ENCODE results near the gene JARID2.

Gene JARID2

DNA sequence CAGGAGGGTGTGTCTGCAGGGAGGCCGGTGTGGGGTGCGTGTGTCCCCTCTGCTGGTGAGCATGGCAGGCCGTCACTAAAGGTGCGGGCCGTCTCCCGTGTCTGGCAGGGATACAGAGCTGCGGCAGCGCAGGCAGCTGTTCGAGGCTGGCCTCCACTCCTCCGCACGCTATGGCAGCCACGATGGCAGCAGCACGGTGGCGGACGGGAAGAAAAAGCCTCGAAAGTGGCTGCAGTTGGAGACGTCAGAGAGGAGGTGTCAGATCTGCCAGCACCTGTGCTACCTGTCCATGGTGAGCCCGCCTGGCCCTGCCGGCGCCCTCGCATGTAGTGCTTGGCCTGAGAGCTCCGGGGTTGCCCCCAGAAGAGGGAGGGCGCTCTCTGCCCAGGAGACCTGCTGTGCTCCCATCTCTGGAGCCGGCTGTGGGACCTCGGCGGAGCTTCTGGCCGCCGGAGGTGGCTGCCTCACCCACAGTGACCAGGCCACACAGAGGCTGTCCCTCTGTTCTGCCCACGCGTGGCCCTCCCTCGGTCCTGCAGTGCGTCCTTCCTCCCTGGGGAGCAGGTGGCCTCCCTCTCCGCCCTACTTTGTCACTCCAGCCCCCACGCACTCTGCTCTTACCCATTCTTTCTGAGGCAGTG lies 267.4 kb downstream of the JARID2 start:
- no peak overlapping the region for H4K8ac ChIP-seq (ENCODE audit: low read length)
- H3K27ac ChIP-seq (ENCODE audit: low read length, poor library complexity, severe bottlenecking), result no peak overlapping the region
- no peak overlapping the region for H3K14ac ChIP-seq (ENCODE audit: low read length in 2 of 2)
- peak overlapping the region; percentile 40 for H4K91ac ChIP-seq (ENCODE audit: low read length)
- no peak overlapping the region for H3K4me3 ChIP-seq (ENCODE audit: insufficient read depth in 1 of 2, low read depth in 1 of 2, low read length in 2 of 2)
- H2BK15ac ChIP-seq (ENCODE audit: low read depth, poor library complexity, severe bottlenecking), result no peak overlapping the region
- H2BK120ac ChIP-seq (ENCODE audit: low read depth, low read length), result no peak overlapping the region
- no peaks in the 10 kb centered on the region for H3K27me3 ChIP-seq (ENCODE audit: control insufficient read depth in 1 of 2, insufficient read depth in 1 of 2, low read length in 2 of 2)
- no peak overlapping the region for H3K23ac ChIP-seq (ENCODE audit: low read length in 2 of 2)
- 94% methylated on average over 34 of the region's 34 CpGs for WGBS
- peaks cover 74 to 96% of the 10 kb centered on the region in 2 experiments for H3K36me3 ChIP-seq (ENCODE audit: control insufficient read depth in 1 of 2, insufficient read depth in 2 of 2, low read depth in 1 of 2, low read length in 2 of 2)
- H2AFZ ChIP-seq (ENCODE audit: low read depth, low read length), result no peak overlapping the region
- H3K18ac ChIP-seq (ENCODE audit: low read depth in 1 of 2, low read length in 2 of 2), result no peak overlapping the region
- H3K4ac ChIP-seq (ENCODE audit: low read depth in 1 of 2, low read length in 2 of 2), result no peak overlapping the region
- peaks cover 41% of the 10 kb centered on the region for H3K79me1 ChIP-seq (replicated peaks; ENCODE audit: low read length, poor library complexity, severe bottlenecking)
- peaks cover 28% of the 10 kb centered on the region for H3K4me1 ChIP-seq (ENCODE audit: control insufficient read depth, insufficient read depth, low read depth, low read length)
- no peak overlapping the region for H2BK5ac ChIP-seq (ENCODE audit: low read depth, low read length, poor library complexity, severe bottlenecking)
- no peak for DNase-seq
- H2AK5ac ChIP-seq (ENCODE audit: low read length, severe bottlenecking), result no peak overlapping the region
- H3K9me3 ChIP-seq (ENCODE audit: control insufficient read depth, low read length), result no peaks in the 10 kb centered on the region
- H2BK12ac ChIP-seq (ENCODE audit: low read length in 2 of 2), result no peak overlapping the region
- no peak overlapping the region for H3K9ac ChIP-seq (ENCODE audit: low read length)
- no peak overlapping the region for H3K4me2 ChIP-seq (ENCODE audit: low read length, poor library complexity, severe bottlenecking)

DNA sequence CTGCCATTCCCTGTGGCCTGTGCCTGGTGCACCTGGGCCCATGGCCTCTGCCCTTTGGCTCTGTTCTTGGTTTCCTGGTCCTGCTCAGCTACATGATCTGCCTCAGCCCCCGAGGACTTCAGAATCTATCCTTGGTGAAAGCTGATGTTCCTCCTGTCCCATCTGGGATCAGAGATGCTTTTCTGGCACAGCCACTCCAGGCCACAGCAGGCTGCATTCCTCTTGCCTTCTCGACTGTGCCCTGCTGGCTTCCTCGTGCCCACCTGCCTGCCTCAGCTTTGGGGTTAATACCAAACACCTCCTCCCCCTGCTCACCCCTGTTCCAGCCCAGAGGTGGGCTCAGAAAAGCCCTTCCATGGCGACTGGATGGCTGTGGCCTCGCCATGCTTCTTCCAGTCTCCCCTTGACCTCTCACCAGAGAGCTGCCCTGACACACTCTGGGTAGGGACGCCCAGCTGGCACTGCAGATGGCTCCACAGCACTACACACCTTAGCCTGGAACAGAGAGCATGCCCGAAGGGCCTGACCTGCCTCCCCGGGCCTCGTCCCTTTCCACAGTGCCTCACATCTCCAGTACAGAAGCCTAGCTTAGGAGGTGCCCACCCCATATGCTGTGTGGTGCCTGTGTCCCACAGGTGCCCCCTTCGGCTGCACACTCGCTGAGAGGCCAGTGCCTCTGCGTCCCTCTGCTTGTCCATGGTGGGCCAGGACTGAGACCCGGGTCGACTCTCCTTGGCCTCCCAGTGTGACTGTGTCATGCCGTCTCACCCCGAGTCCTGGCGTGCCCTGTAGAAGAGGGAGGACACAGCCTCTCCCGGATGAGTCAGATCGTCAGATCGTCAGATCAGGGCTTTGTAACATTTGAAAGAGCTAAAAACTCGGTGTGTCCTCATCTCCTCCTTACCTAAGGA lies 268.2 kb downstream of the JARID2 start:
- WGBS, result 91% methylated on average over 21 of the region's 21 CpGs
- no peak for DNase-seq
- H2BK120ac ChIP-seq (ENCODE audit: low read depth, low read length), result no peak overlapping the region

DNA sequence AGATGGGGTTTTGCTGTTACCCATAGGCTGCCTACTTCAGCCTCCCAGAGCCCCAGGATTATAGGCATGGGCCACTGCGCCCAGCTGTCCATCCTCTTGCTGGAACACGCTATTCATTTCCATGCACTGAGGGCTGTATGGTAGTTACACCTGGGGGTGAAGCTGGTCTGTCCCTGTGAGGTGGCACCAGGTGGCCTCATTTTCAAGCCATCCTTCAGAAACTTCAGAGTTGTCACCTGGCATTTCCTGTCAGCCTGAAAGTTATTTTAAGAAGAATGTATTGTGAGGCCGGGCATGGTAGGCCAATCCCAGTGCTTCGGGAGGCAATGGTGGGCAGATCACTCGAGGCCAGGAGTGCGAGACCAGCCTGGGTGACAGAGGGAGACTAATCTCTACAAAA lies 269.4 kb downstream of the JARID2 start:
- no peak overlapping the region for H3K4ac ChIP-seq (ENCODE audit: low read depth in 1 of 2, low read length in 2 of 2)
- H3K36me3 ChIP-seq (ENCODE audit: control insufficient read depth in 1 of 2, insufficient read depth in 2 of 2, low read depth in 1 of 2, low read length in 2 of 2), result peaks cover 77 to 97% of the 10 kb centered on the region in 2 experiments
- H3K4me2 ChIP-seq (ENCODE audit: low read length, poor library complexity, severe bottlenecking), result no peak overlapping the region
- H3K27me3 ChIP-seq (ENCODE audit: control insufficient read depth in 1 of 2, insufficient read depth in 1 of 2, low read length in 2 of 2), result no peaks in the 10 kb centered on the region
- peaks cover 23% of the 10 kb centered on the region for H3K4me1 ChIP-seq (ENCODE audit: control insufficient read depth, insufficient read depth, low read depth, low read length)
- H2BK12ac ChIP-seq (ENCODE audit: low read length in 2 of 2), result no peak overlapping the region
- 98% methylated on average over 6 of the region's 6 CpGs for WGBS
- H2AK5ac ChIP-seq (ENCODE audit: low read length, severe bottlenecking), result no peak overlapping the region
- no peak overlapping the region for H2BK120ac ChIP-seq (ENCODE audit: low read depth, low read length)
- no peak overlapping the region for H2AFZ ChIP-seq (ENCODE audit: low read depth, low read length)
- H4K8ac ChIP-seq (ENCODE audit: low read length), result no peak overlapping the region
- no peak for DNase-seq
- no peak overlapping the region for H3K9ac ChIP-seq (ENCODE audit: low read length)
- no peak overlapping the region for H3K4me3 ChIP-seq (ENCODE audit: insufficient read depth in 1 of 2, low read depth in 1 of 2, low read length in 2 of 2)
- no peak overlapping the region for H3K23ac ChIP-seq (ENCODE audit: low read length in 2 of 2)
- H3K79me1 ChIP-seq (replicated peaks; ENCODE audit: low read length, poor library complexity, severe bottlenecking), result peaks cover 41% of the 10 kb centered on the region
- no peak overlapping the region for H3K27ac ChIP-seq (ENCODE audit: low read length, poor library complexity, severe bottlenecking)
- no peak overlapping the region for H3K14ac ChIP-seq (ENCODE audit: low read length in 2 of 2)
- H2BK15ac ChIP-seq (ENCODE audit: low read depth, poor library complexity, severe bottlenecking), result no peak overlapping the region
- no peaks in the 10 kb centered on the region for H3K9me3 ChIP-seq (ENCODE audit: control insufficient read depth, low read length)
- no peak overlapping the region for H2BK5ac ChIP-seq (ENCODE audit: low read depth, low read length, poor library complexity, severe bottlenecking)
- H4K91ac ChIP-seq (ENCODE audit: low read length), result no peak overlapping the region
- no peak overlapping the region for H3K18ac ChIP-seq (ENCODE audit: low read depth in 1 of 2, low read length in 2 of 2)

More for the DNA sequence above, 268.2 kb downstream of the JARID2 start:
- Histone ChIP-seq H2AK5ac (ENCODE audit: low read length, severe bottlenecking) (no peak overlapping the region), H3K27ac (ENCODE audit: low read length, poor library complexity, severe bottlenecking) (no peak overlapping the region), H2AFZ (ENCODE audit: low read depth, low read length) (no peak overlapping the region), H3K4me1 (ENCODE audit: control insufficient read depth, insufficient read depth, low read depth, low read length) (peaks cover 25% of the 10 kb centered on the region), H3K18ac (ENCODE audit: low read depth in 1 of 2, low read length in 2 of 2) (peak overlapping the region in 1 of 2 experiments; percentile 28), H3K4me2 (ENCODE audit: low read length, poor library complexity, severe bottlenecking) (no peak overlapping the region), H3K27me3 (ENCODE audit: control insufficient read depth in 1 of 2, insufficient read depth in 1 of 2, low read length in 2 of 2) (no peaks in the 10 kb centered on the region), H3K4me3 (ENCODE audit: insufficient read depth in 1 of 2, low read depth in 1 of 2, low read length in 2 of 2) (no peak overlapping the region), H3K79me1 (replicated peaks; ENCODE audit: low read length, poor library complexity, severe bottlenecking) (peaks cover 42% of the 10 kb centered on the region), H3K14ac (ENCODE audit: low read length in 2 of 2) (peak overlapping the region in 1 of 2 experiments; percentile 33), H3K36me3 (ENCODE audit: control insufficient read depth in 1 of 2, insufficient read depth in 2 of 2, low read depth in 1 of 2, low read length in 2 of 2) (peaks cover 77 to 96% of the 10 kb centered on the region in 2 experiments), H2BK5ac (ENCODE audit: low read depth, low read length, poor library complexity, severe bottlenecking) (no peak overlapping the region), H2BK15ac (ENCODE audit: low read depth, poor library complexity, severe bottlenecking) (no peak overlapping the region), H3K9me3 (ENCODE audit: control insufficient read depth, low read length) (no peaks in the 10 kb centered on the region), H3K9ac (ENCODE audit: low read length) (peak overlapping the region; percentile 27), H4K8ac (ENCODE audit: low read length) (no peak overlapping the region), H4K91ac (ENCODE audit: low read length) (no peak overlapping the region), H3K23ac (ENCODE audit: low read length in 2 of 2) (no peak overlapping the region), H3K4ac (ENCODE audit: low read depth in 1 of 2, low read length in 2 of 2) (no peak overlapping the region), H2BK12ac (ENCODE audit: low read length in 2 of 2) (peak overlapping the region in 1 of 2 experiments; percentile 33)

DNA sequence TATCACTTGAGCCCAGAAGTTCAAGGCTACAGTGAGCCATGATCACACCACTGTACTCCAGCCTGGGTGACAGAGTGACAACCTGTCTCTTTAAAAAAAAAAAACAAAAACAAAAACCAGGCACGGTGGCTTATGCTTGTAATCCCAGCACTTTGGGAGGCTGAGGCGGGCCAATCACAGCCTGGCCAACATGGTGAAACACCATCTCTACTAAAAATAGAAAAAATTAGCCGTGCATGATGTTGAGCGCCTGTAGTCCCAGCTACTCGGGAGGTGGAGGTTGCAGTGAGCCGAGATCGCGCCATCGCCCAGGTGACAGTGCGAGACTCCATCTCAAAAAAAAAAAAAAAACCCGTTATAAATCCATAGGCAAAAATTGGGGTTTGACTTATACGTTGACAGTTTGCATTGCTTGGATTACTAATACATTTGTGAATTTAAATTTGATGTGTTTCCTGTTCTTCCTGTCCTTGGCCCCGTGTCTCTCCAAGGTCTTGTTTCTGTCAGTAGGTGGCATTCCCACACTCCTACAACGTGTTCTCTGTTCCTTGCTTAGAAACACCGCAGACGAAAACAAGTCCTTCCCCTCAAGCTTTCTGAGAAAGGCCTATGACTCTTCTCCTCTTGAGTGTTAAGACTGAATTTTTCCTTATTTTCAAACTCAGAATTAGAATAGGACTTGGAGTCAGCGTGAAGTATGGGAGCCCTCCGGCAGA lies 269.9 kb downstream of the JARID2 start:
- Histone ChIP-seq H3K9me3 (ENCODE audit: control insufficient read depth, low read length) (no peaks in the 10 kb centered on the region), H3K4me3 (ENCODE audit: insufficient read depth in 1 of 2, low read depth in 1 of 2, low read length in 2 of 2) (no peak overlapping the region), H2AK5ac (ENCODE audit: low read length, severe bottlenecking) (no peak overlapping the region), H3K9ac (ENCODE audit: low read length) (no peak overlapping the region), H3K79me1 (replicated peaks; ENCODE audit: low read length, poor library complexity, severe bottlenecking) (peaks cover 35% of the 10 kb centered on the region), H3K4me1 (ENCODE audit: control insufficient read depth, insufficient read depth, low read depth, low read length) (peaks cover 23% of the 10 kb centered on the region), H3K4me2 (ENCODE audit: low read length, poor library complexity, severe bottlenecking) (no peak overlapping the region), H4K8ac (ENCODE audit: low read length) (no peak overlapping the region), H4K91ac (ENCODE audit: low read length) (no peak overlapping the region), H3K27ac (ENCODE audit: low read length, poor library complexity, severe bottlenecking) (no peak overlapping the region), H3K36me3 (ENCODE audit: control insufficient read depth in 1 of 2, insufficient read depth in 2 of 2, low read depth in 1 of 2, low read length in 2 of 2) (peaks cover 76 to 97% of the 10 kb centered on the region in 2 experiments), H2AFZ (ENCODE audit: low read depth, low read length) (no peak overlapping the region), H2BK12ac (ENCODE audit: low read length in 2 of 2) (no peak overlapping the region), H2BK5ac (ENCODE audit: low read depth, low read length, poor library complexity, severe bottlenecking) (no peak overlapping the region), H3K4ac (ENCODE audit: low read depth in 1 of 2, low read length in 2 of 2) (no peak overlapping the region), H3K27me3 (ENCODE audit: control insufficient read depth in 1 of 2, insufficient read depth in 1 of 2, low read length in 2 of 2) (no peaks in the 10 kb centered on the region), H2BK15ac (ENCODE audit: low read depth, poor library complexity, severe bottlenecking) (no peak overlapping the region), H2BK120ac (ENCODE audit: low read depth, low read length) (no peak overlapping the region), H3K18ac (ENCODE audit: low read depth in 1 of 2, low read length in 2 of 2) (no peak overlapping the region), H3K23ac (ENCODE audit: low read length in 2 of 2) (no peak overlapping the region), H3K14ac (ENCODE audit: low read length in 2 of 2) (no peak overlapping the region)
- no peak for DNase-seq
- WGBS, result 89% methylated on average over 15 of the region's 18 CpGs

Data from mesenchymal stem cell (in vitro differentiated cells and primary cell).